ENCODE measurements around the gene SEMA4A. TPM values are rescaled to one million over a fixed set of nuclear protein-coding genes. Genes with fewer than 3 reads are reported as not detected.
"Not testable (repeated sequence)": the region's sequence is repeated elsewhere in the genome, so short reads cannot be mapped to it uniquely, and the experiment has no call there.

SEMA4A gene
- polyA plus RNA-seq, 1 experiment: 0.77 TPM

DNA sequence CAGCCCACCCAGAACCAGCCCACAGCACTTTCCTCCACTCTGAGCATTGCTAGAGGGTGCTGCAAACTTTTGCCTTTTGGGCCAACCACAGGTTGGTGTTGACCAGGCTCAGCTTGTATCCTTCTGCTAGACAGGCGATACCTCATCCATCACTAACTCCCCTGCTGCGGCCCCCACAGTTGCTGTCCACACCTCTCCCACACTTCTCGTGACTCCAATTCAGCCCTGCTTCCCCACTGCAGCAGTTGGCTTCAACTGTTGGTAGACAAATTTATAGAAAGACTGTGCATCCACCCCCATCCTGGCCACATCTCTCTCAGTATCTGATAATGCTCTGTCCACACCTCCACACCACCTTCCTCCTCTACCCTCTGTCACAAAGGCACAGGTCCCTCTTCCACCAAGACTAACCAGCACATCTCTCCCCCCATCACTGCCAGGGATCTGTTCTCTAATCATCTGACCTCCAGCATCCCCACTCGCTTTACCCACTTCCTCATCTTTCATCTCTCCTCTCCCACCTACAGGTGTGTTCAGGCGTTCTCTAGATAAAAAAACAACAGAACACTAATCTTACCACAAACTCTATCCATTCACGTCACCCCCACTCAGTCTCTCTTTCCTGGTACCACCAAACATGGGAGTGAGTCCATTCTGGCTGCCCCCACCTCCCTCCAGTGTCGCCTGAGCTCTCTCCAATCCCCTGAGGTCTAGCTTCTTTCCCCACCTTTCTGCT lies 24.7 kb downstream of the SEMA4A start:
- CTCF ChIA-PET: no interaction called here
- no peaks in the 10 kb centered on the region for H3K36me3 ChIP-seq (ENCODE audit: control insufficient read depth, insufficient read depth, low read length)
- no peak for DNase-seq (ENCODE audit: low read depth)
- H3K4me3 ChIP-seq (ENCODE audit: low read depth, low read length): no peak overlapping the region
- POLR2A ChIA-PET: no interaction called here
- TF ChIP-seq, protein P1, sequence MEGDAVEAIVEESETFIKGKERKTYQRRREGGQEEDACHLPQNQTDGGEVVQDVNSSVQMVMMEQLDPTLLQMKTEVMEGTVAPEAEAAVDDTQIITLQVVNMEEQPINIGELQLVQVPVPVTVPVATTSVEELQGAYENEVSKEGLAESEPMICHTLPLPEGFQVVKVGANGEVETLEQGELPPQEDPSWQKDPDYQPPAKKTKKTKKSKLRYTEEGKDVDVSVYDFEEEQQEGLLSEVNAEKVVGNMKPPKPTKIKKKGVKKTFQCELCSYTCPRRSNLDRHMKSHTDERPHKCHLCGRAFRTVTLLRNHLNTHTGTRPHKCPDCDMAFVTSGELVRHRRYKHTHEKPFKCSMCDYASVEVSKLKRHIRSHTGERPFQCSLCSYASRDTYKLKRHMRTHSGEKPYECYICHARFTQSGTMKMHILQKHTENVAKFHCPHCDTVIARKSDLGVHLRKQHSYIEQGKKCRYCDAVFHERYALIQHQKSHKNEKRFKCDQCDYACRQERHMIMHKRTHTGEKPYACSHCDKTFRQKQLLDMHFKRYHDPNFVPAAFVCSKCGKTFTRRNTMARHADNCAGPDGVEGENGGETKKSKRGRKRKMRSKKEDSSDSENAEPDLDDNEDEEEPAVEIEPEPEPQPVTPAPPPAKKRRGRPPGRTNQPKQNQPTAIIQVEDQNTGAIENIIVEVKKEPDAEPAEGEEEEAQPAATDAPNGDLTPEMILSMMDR (IDR thresholded peaks at IDR 0.05; ENCODE audit: insufficient read depth, low read depth, low read length): no peak
- no peaks in the 10 kb centered on the region for H3K27me3 ChIP-seq (ENCODE audit: control insufficient read depth, insufficient read depth, low read length)

DNA sequence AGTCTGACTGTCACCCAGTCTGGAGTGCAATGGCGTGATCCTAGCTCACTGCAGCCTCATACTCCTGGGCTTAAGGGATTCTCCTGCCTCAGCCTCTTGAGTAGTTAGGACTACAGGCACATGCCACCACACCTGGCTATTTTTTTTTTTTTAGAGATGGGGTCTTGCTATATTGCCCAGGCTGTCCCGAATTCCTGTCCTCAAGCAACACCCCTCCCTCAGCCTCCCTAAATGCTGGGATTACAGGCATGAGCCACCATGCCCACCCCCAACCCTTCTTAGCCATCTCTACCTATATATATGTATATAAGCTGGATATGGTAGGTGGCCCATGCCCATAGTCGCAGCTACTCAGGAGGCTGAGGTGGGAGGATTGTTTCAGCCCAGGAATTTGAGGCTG lies 27.1 kb downstream of the SEMA4A start:
- POLR2A ChIA-PET: no interaction called here
- CTCF ChIA-PET: interaction anchor here (0.6 to 1.4 kb wide), 2 partner anchors 19 to 45 kb away, joined by 3 to 5 read pairs; no protein-coding TSS in a partner anchor
- TF ChIP-seq, protein P1 (IDR thresholded peaks at IDR 0.05; ENCODE audit: insufficient read depth, low read depth, low read length): no peak
- no peak for DNase-seq (ENCODE audit: low read depth)
- H3K4me3 ChIP-seq (ENCODE audit: low read depth, low read length): no peak overlapping the region
- H3K27me3 ChIP-seq (ENCODE audit: control insufficient read depth, insufficient read depth, low read length): no peaks in the 10 kb centered on the region
- H3K36me3 ChIP-seq (ENCODE audit: control insufficient read depth, insufficient read depth, low read length): no peaks in the 10 kb centered on the region

DNA sequence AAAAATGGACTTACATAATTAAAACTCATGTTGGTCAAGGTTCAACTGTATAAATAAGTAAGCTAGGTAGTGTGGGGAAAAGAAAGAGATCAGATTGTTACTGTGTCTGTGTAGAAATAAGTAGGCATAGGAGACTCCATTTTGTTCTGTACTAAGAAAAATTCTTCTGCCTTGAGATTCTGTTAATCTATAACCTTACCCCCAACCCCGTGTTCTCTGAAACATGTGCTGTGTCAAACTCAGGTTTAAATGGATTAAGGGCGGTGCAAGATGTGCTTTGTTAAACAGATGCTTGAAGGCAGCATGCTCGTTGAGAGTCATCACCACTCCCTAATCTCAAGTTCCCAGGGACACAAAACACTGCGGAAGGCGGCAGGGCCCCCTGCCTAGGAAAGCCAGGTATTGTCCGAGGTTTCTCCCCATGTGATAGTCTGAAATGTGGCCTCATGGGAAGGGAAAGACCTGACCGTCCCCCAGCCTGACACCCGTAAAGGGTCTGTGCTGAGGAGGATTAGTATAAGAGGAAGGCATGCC lies 28.1 kb downstream of the SEMA4A start:
- H3K4me3 ChIP-seq (ENCODE audit: low read depth, low read length); H3K36me3 ChIP-seq (ENCODE audit: control insufficient read depth, insufficient read depth, low read length); H3K27me3 ChIP-seq (ENCODE audit: control insufficient read depth, insufficient read depth, low read length); DNase-seq (ENCODE audit: low read depth); POLR2A ChIA-PET: not testable (repeated sequence)
- CTCF ChIA-PET: interaction anchor here (1.4 kb wide), 1 partner anchor 20 kb away, joined by 5 read pairs; no protein-coding TSS in a partner anchor

DNA sequence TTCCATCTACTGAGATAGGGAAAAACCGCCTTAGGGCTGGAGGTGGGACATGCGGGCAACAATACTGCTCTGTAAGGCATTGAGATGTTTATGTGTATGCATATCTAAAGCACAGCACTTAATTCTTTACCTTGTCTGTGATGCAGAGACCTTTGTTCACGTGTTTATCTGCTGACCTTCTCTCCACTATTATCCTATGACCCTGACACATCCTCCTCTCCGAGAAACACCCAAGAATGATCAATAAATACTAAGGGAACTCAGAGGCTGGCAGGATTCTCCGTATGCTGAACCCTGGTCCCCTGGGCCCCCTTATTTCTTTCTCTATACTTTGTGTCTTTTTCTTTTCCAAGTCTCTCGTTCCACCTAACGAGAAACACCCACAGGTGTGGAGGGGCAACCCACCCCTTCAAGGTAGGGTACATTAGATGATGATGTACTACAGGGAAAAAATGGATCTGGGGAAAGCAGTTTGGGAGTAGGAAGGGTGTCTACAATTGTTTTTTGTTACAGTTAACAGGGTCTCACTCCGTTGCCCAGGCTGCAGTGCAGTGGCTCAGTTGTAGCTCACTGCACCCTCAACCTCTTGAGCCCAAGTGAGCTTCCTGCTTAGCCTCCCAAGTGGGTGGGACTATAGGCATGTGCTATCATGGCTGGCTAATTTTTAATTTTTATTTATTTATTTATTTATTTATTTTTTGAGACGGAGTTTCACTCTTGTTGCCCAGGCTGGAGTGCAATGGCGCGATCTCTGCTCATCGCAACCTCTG lies 28.8 kb downstream of the SEMA4A start:
- CTCF ChIA-PET; H3K4me3 ChIP-seq (ENCODE audit: low read depth, low read length); H3K27me3 ChIP-seq (ENCODE audit: control insufficient read depth, insufficient read depth, low read length); POLR2A ChIA-PET; H3K36me3 ChIP-seq (ENCODE audit: control insufficient read depth, insufficient read depth, low read length); DNase-seq (ENCODE audit: low read depth): not testable (repeated sequence)

DNA sequence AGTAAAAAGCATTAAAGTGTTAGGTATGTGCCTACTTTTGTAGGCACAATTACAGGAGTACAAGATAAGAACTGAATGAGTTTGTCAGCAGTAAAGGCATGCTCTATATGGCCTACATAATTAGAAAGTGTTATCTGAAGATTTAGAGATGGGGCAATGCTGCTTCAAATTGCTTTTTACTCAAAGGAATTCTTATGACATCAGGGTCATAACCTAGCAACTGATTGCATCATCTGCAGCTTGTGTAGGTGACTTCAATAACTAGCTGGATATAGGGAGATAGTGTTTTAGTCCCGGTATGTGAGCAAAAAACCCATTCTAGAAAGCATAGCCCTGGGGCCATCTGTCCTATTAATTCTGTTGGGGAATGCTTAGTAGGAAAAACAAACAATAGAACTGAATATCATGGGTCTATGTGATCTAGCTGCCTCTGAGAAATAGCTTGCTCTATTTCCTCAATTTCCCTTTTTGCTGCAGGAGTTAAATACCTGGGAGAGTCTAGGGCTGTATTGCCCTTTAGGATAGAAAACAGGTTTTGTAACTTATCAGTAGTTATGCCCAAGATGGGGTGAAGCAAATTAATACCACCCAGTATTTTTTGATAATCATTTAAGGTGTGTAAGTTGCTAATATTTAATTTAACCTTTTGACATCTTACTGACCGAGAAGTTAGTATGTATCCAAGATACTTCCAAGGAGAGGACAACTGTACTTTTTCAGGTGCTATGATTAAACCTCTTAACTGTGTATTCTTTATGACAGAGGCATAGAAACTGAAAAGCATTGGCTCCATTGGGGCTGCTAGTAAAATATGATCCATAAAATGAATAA lies 33.2 kb downstream of the SEMA4A start:
- DNase-seq (ENCODE audit: low read depth); H3K36me3 ChIP-seq (ENCODE audit: control insufficient read depth, insufficient read depth, low read length); POLR2A ChIA-PET; H3K27me3 ChIP-seq (ENCODE audit: control insufficient read depth, insufficient read depth, low read length); CTCF ChIA-PET; H3K4me3 ChIP-seq (ENCODE audit: low read depth, low read length): not testable (repeated sequence)

DNA sequence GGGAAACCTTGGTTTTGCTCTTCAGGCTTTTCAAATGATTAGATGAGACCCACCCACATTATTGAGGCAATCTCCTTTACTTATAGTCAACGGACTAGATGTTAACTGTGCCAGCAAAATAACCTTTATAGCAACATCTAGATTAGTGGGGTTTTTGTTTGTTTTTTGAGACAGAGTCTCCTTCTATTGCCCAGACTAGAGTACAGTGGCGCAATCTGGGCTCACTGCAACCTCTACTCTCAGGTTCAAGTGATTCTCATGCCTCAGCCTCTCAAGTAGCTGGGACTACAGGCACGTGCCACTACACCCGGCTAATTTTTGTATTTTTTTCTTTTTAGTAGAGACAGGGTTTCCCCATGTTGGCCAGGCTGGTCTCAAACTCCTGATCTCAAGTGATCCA lies 36.9 kb downstream of the SEMA4A start:
- POLR2A ChIA-PET; DNase-seq (ENCODE audit: low read depth); H3K36me3 ChIP-seq (ENCODE audit: control insufficient read depth, insufficient read depth, low read length); H3K27me3 ChIP-seq (ENCODE audit: control insufficient read depth, insufficient read depth, low read length); H3K4me3 ChIP-seq (ENCODE audit: low read depth, low read length): not testable (repeated sequence)
- CTCF ChIA-PET: interaction anchor here (0.6 kb wide), 1 partner anchor 166 kb away, joined by 3 read pairs; no protein-coding TSS in a partner anchor

Data from BJ (cell line).